ENCODE measurements around the gene SFTA2.
"Not testable (repeated sequence)": the region's sequence is repeated elsewhere in the genome, so short reads cannot be mapped to it uniquely, and the experiment has no call there.

Gene SFTA2

GRCh38 chr6:30931272-30931671, 698 bp downstream of the SFTA2 start:
- TF ChIP-seq SUZ12 (IDR thresholded peaks at IDR 0.05; ENCODE audit: extremely low read depth, insufficient read depth, insufficient read length): no peak
- H3K4me3 ChIP-seq (ENCODE audit: insufficient read length, low read depth): no peak overlapping the region
- DNase-seq (ENCODE audit: low read depth, low spot score): no peak
- H3K9me3 ChIP-seq (ENCODE audit: insufficient read depth, low read length): peaks cover 19% of the 10 kb centered on the region; the same call in 1 of the 2 replicates
- no peak overlapping the region for H3K9ac ChIP-seq (ENCODE audit: insufficient read length, low read depth)
- no peaks in the 10 kb centered on the region for H3K4me1 ChIP-seq (ENCODE audit: insufficient read depth, insufficient read length)
- H3K36me3 ChIP-seq (ENCODE audit: insufficient read depth, insufficient read length, low read length): peaks cover 22% of the 10 kb centered on the region
- H3K27me3 ChIP-seq (ENCODE audit: insufficient read depth, insufficient read length): no peaks in the 10 kb centered on the region

- H3K9ac ChIP-seq (ENCODE audit: insufficient read length, low read depth): no peak overlapping the region
- peaks cover 29% of the 10 kb centered on the region for H3K36me3 ChIP-seq (ENCODE audit: insufficient read depth, insufficient read length, low read length)
- no peaks in the 10 kb centered on the region for H3K4me1 ChIP-seq (ENCODE audit: insufficient read depth, insufficient read length)
- no peaks in the 10 kb centered on the region for H3K27me3 ChIP-seq (ENCODE audit: insufficient read depth, insufficient read length)
- DNase-seq (ENCODE audit: low read depth, low spot score): no peak
- peaks cover 19% of the 10 kb centered on the region; the same call in 1 of the 2 replicates for H3K9me3 ChIP-seq (ENCODE audit: insufficient read depth, low read length)
- TF ChIP-seq YY1 (IDR thresholded peaks at IDR 0.05; ENCODE audit: insufficient read depth, insufficient read length) (no peak), SUZ12 (IDR thresholded peaks at IDR 0.05; ENCODE audit: extremely low read depth, insufficient read depth, insufficient read length) (no peak), ZNF274 (IDR thresholded peaks at IDR 0.05; ENCODE audit: low read depth, low read length) (no peak)
- H3K4me3 ChIP-seq (ENCODE audit: insufficient read length, low read depth): no peak overlapping the region
These were observed 1.5 kb downstream of the SFTA2 start for GRCh38 chr6:30930506-30930905.

DNA sequence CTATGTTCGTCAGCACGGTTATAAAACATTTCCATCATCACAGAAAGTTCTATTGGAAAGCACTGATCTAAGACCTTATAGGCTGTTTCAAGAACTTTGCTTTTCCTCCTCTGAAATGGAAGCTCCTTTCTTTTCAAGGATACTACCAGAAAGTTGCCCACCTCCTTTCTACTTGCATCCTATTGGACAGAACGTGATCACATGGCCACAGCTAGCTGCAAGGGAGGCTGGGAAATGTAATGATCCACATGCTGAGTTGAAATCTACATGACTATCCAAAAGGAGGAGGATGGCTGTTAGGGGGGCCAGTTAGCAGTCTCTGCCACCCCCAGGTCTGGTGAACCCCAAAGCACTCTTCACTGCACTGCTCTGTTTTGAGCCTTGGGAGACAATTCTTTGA, 3.3 kb downstream of the SFTA2 start:
- TF ChIP-seq SUZ12 (IDR thresholded peaks at IDR 0.05; ENCODE audit: extremely low read depth, insufficient read depth, insufficient read length) (no peak), ZNF274 (IDR thresholded peaks at IDR 0.05; ENCODE audit: low read depth, low read length) (no peak), YY1 (IDR thresholded peaks at IDR 0.05; ENCODE audit: insufficient read depth, insufficient read length) (no peak)
- Histone ChIP-seq H3K9me3 (ENCODE audit: insufficient read depth, low read length) (peaks cover 19% of the 10 kb centered on the region; the same call in 1 of the 2 replicates), H3K9ac (ENCODE audit: insufficient read length, low read depth) (no peak overlapping the region), H3K27me3 (ENCODE audit: insufficient read depth, insufficient read length) (no peaks in the 10 kb centered on the region), H3K4me1 (ENCODE audit: insufficient read depth, insufficient read length) (no peaks in the 10 kb centered on the region), H3K4me3 (ENCODE audit: insufficient read length, low read depth) (no peak overlapping the region), H3K36me3 (ENCODE audit: insufficient read depth, insufficient read length, low read length) (peaks cover 40% of the 10 kb centered on the region)
- no peak for DNase-seq (ENCODE audit: low read depth, low spot score)

GRCh38 chr6:30927080-30927479, 4.9 kb downstream of the SFTA2 start:
- H3K27me3 ChIP-seq (ENCODE audit: insufficient read depth, insufficient read length); H3K4me1 ChIP-seq (ENCODE audit: insufficient read depth, insufficient read length); H3K9ac ChIP-seq (ENCODE audit: insufficient read length, low read depth); H3K4me3 ChIP-seq (ENCODE audit: insufficient read length, low read depth); DNase-seq (ENCODE audit: low read depth, low spot score): not testable (repeated sequence)
- H3K36me3 ChIP-seq (ENCODE audit: insufficient read depth, insufficient read length, low read length): peaks cover 55% of the 10 kb centered on the region
- peaks cover 19% of the 10 kb centered on the region; the same call in 1 of the 2 replicates for H3K9me3 ChIP-seq (ENCODE audit: insufficient read depth, low read length)

- no peak overlapping the region for H3K9ac ChIP-seq (ENCODE audit: insufficient read length, low read depth)
- H3K9me3 ChIP-seq (ENCODE audit: insufficient read depth, low read length): peaks cover 19% of the 10 kb centered on the region; the same call in 1 of the 2 replicates
- H3K27me3 ChIP-seq (ENCODE audit: insufficient read depth, insufficient read length): no peaks in the 10 kb centered on the region
- no peak for DNase-seq (ENCODE audit: low read depth, low spot score)
- TF ChIP-seq YY1 (IDR thresholded peaks at IDR 0.05; ENCODE audit: insufficient read depth, insufficient read length): no peak
- no peak for TF ChIP-seq SUZ12 (IDR thresholded peaks at IDR 0.05; ENCODE audit: extremely low read depth, insufficient read depth, insufficient read length)
- TF ChIP-seq ZNF274 (IDR thresholded peaks at IDR 0.05; ENCODE audit: low read depth, low read length): no peak
- H3K4me1 ChIP-seq (ENCODE audit: insufficient read depth, insufficient read length): peaks cover 5% of the 10 kb centered on the region
- H3K36me3 ChIP-seq (ENCODE audit: insufficient read depth, insufficient read length, low read length): peaks cover 58% of the 10 kb centered on the region
- H3K4me3 ChIP-seq (ENCODE audit: insufficient read length, low read depth): no peak overlapping the region
These were observed 5.3 kb downstream of the SFTA2 start for GRCh38 chr6:30926644-30927043.

DNA sequence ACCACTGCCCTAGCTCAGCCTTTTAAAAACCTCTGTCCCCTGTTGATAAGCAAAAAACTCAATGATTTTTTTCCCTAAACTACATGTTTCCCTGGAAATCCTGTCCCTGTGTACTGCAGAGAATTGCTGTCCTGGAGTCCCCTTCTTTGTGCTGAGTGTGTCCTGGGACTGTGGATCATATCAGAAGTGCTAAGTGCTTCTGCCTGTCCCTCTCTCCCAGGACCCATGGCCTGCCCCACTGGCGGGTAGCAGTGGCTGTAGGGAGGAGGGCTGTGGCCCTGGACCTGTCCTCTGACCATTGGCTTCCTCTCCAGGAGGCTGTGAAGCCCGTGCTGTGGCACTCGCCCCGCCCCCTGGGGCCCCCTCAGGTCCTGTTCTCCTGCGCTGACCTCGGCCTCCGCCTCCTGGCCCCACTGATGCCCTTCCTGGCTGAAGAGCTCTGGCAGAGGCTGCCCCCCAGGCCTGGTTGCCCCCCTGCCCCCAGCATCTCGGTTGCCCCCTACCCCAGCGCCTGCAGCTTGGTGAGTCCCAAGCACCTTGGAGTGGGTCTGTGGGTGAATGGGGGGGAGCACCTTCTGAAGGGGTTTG, 7.8 kb downstream of the SFTA2 start:
- Histone ChIP-seq H3K36me3 (ENCODE audit: insufficient read depth, insufficient read length, low read length) (peaks cover 80% of the 10 kb centered on the region), H3K9me3 (ENCODE audit: insufficient read depth, low read length) (peaks cover 18% of the 10 kb centered on the region; the same call in 1 of the 2 replicates)
- DNase-seq (ENCODE audit: low read depth, low spot score); H3K4me1 ChIP-seq (ENCODE audit: insufficient read depth, insufficient read length); H3K9ac ChIP-seq (ENCODE audit: insufficient read length, low read depth); H3K27me3 ChIP-seq (ENCODE audit: insufficient read depth, insufficient read length); H3K4me3 ChIP-seq (ENCODE audit: insufficient read length, low read depth): not testable (repeated sequence)

DNA sequence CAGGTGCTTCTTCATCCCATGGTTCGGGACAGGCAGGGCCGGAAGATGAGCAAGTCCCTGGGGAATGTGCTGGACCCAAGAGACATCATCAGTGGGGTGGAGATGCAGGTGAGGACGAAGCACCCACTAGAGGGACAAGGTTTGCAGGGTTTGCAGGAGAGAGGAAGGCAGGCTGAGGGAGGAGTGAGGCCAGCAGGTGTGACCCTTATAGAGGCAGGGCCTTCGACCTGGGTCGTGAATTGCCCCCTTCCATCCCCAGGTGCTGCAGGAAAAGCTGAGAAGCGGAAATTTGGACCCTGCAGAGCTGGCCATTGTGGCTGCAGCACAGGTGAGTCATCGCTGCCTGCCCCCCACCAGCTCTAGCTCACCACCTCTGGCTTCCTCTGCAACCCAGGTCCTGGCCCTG, 9.5 kb downstream of the SFTA2 start:
- Histone ChIP-seq H3K4me3 (ENCODE audit: insufficient read length, low read depth) (no peak overlapping the region), H3K9ac (ENCODE audit: insufficient read length, low read depth) (no peak overlapping the region), H3K9me3 (ENCODE audit: insufficient read depth, low read length) (peaks cover under 1% of the 10 kb centered on the region; the same call in 1 of the 2 replicates), H3K36me3 (ENCODE audit: insufficient read depth, insufficient read length, low read length) (peaks cover 69% of the 10 kb centered on the region), H3K27me3 (ENCODE audit: insufficient read depth, insufficient read length) (no peaks in the 10 kb centered on the region), H3K4me1 (ENCODE audit: insufficient read depth, insufficient read length) (peaks cover 5% of the 10 kb centered on the region)
- TF ChIP-seq ZNF274 (IDR thresholded peaks at IDR 0.05; ENCODE audit: low read depth, low read length) (no peak), YY1 (IDR thresholded peaks at IDR 0.05; ENCODE audit: insufficient read depth, insufficient read length) (no peak), SUZ12 (IDR thresholded peaks at IDR 0.05; ENCODE audit: extremely low read depth, insufficient read depth, insufficient read length) (no peak)
- no peak for DNase-seq (ENCODE audit: low read depth, low spot score)

- Histone ChIP-seq H3K4me1 (ENCODE audit: insufficient read depth, insufficient read length) (peaks cover 7% of the 10 kb centered on the region), H3K4me3 (ENCODE audit: insufficient read length, low read depth) (no peak overlapping the region), H3K36me3 (ENCODE audit: insufficient read depth, insufficient read length, low read length) (peaks cover 70% of the 10 kb centered on the region), H3K9me3 (ENCODE audit: insufficient read depth, low read length) (no peaks in the 10 kb centered on the region), H3K9ac (ENCODE audit: insufficient read length, low read depth) (no peak overlapping the region), H3K27me3 (ENCODE audit: insufficient read depth, insufficient read length) (no peaks in the 10 kb centered on the region)
- DNase-seq (ENCODE audit: low read depth, low spot score): no peak
- TF ChIP-seq YY1 (IDR thresholded peaks at IDR 0.05; ENCODE audit: insufficient read depth, insufficient read length): no peak
- TF ChIP-seq SUZ12 (IDR thresholded peaks at IDR 0.05; ENCODE audit: extremely low read depth, insufficient read depth, insufficient read length): no peak
- TF ChIP-seq ZNF274 (IDR thresholded peaks at IDR 0.05; ENCODE audit: low read depth, low read length): no peak
These were observed 13.3 kb downstream of the SFTA2 start for GRCh38 chr6:30918670-30919069.

Data from NT2/D1 (cell line).